Neural progenitor cell (in vitro differentiated cells): ENCODE measurements around the gene RAB11FIP2. TPM values are rescaled to one million over a fixed set of nuclear protein-coding genes. Genes with fewer than 3 reads are reported as not detected.

Experiments used
- DNase-seq: peaks from one replicate; pipeline ENCODE4 v3.0.0-alpha.2; 2016; ENCODE audit warnings: low spot score
- H2AFZ ChIP-seq: fragments of 200-600 bp; sonication (generic); replicated peaks from 2 replicates; pipeline ENCODE4 v1.6.1; 2016; ENCODE audit warnings: antibody characterized with exemption
- H3F3A ChIP-seq: fragments of 200-600 bp; sonication (generic); 2 replicates; pipeline ENCODE4 v1.6.1; 2016; ENCODE audit warnings: antibody characterized with exemption, low read depth
- H3K27ac ChIP-seq: fragments of 200-600 bp; sonication (generic); 2 replicates; pipeline ENCODE4 v1.5.1; 2016; ENCODE audit warnings: mild to moderate bottlenecking
- H3K27me3 ChIP-seq: fragments of 200-600 bp; sonication (generic); 2 replicates; pipeline ENCODE4 v1.6.1; 2016; ENCODE audit warnings: mild to moderate bottlenecking, moderate library complexity
- H3K36me3 ChIP-seq: fragments of 200-600 bp; sonication (generic); 2 replicates; pipeline ENCODE4 v1.5.1; 2016
- H3K4me1 ChIP-seq: fragments of 200-600 bp; sonication (generic); 2 replicates; pipeline ENCODE4 v1.6.1; 2016; ENCODE audit warnings: mixed run types
- H3K4me2 ChIP-seq: fragments of 200-600 bp; sonication (generic); 2 replicates; pipeline ENCODE4 v1.6.1; 2016
- H3K4me3 ChIP-seq: fragments of 200-600 bp; sonication (generic); 2 replicates; pipeline ENCODE4 v1.5.1; 2016
- H3K79me2 ChIP-seq: fragments of 200-600 bp; sonication (generic); 2 replicates; pipeline ENCODE4 v1.6.1; 2016; ENCODE audit warnings: low read depth
- H3K9ac ChIP-seq: fragments of 200-600 bp; sonication (generic); 2 replicates; pipeline ENCODE4 v1.6.1; 2016
- H3K9me3 ChIP-seq: fragments of 200-600 bp; sonication (generic); 2 replicates; pipeline ENCODE4 v1.5.1; 2016; ENCODE audit warnings: low read depth
- H4K20me1 ChIP-seq: fragments of 200-600 bp; sonication (generic); 2 replicates; pipeline ENCODE4 v1.6.1; 2016; ENCODE audit warnings: low read depth
- H3K27ac Mint-ChIP-seq: 3 replicates; pipeline ENCODE4 v1.8.0; 2021; ENCODE audit warnings: mixed read lengths
- H3K27me3 Mint-ChIP-seq: 2 replicates; pipeline ENCODE4 v1.8.0; 2022; ENCODE audit warnings: low read depth, mild to moderate bottlenecking, inconsistent platforms, moderate library complexity, mixed read lengths; ENCODE audit not compliant: insufficient read depth
- H3K36me3 Mint-ChIP-seq: 3 replicates; pipeline ENCODE4 v1.8.0; 2021; ENCODE audit warnings: mixed read lengths
- H3K4me1 Mint-ChIP-seq: 3 replicates; pipeline ENCODE4 v1.8.0; 2021; ENCODE audit warnings: mixed read lengths
- H3K4me3 Mint-ChIP-seq: 3 replicates; pipeline ENCODE4 v1.8.0; 2021; ENCODE audit warnings: mild to moderate bottlenecking, moderate library complexity, mixed read lengths
- H3K9me3 Mint-ChIP-seq: 3 replicates; pipeline ENCODE4 v1.8.0; 2020; ENCODE audit warnings: mixed read lengths
- CTCF ChIP-seq: fragments of 200-600 bp; sonication (generic); IDR thresholded peaks from 2 replicates; pipeline ENCODE4 v1.5.1; 2017; ENCODE audit warnings: antibody characterized with exemption, mild to moderate bottlenecking
- EZH2 ChIP-seq: fragments of 200-600 bp; sonication (generic); IDR thresholded peaks from 2 replicates; pipeline ENCODE4 v1.6.1; 2017; ENCODE audit warnings: antibody characterized with exemption, mild to moderate bottlenecking, moderate library complexity
- EZH2phosphoT487 ChIP-seq: fragments of 200-600 bp; sonication (generic); IDR thresholded peaks from 2 replicates; pipeline ENCODE4 v1.6.1; 2017; ENCODE audit warnings: antibody characterized with exemption
- total RNA-seq: library from RNA; depleted of rRNA; stranded (reverse); fragments of >200 nt; gene quantifications from 2 replicates; pipeline ENCODE4 v1.2.3, GENCODE V29; 2015; ENCODE audit warnings: low replicate concordance

The RAB11FIP2 gene
- total RNA-seq, 1 donor from 2014 or later, result 50.7 TPM

GRCh38 chr10:118054383-118054782, 7.6 kb upstream of the RAB11FIP2 start:
- Histone ChIP-seq H3F3A (no peaks in the 10 kb centered on the region), H3K4me1 (no peaks in the 10 kb centered on the region), H2AFZ (no peak overlapping the region), H3K9me3 (no peaks in the 10 kb centered on the region), H3K27me3 (no peaks in the 10 kb centered on the region), H3K27ac (no peak overlapping the region), H3K4me2 (no peak overlapping the region), H3K36me3 (no peaks in the 10 kb centered on the region), H3K79me2 (no peaks in the 10 kb centered on the region), H3K4me3 (no peak overlapping the region), H4K20me1 (no peaks in the 10 kb centered on the region), H3K9ac (no peak overlapping the region)
- DNase-seq, result no peak
- H3K4me1 Mint-ChIP-seq, result no peaks in the 10 kb centered on the region
- H3K36me3 Mint-ChIP-seq, result no peaks in the 10 kb centered on the region
- H3K4me3 Mint-ChIP-seq, result no peak overlapping the region
- no peaks in the 10 kb centered on the region for H3K9me3 Mint-ChIP-seq
- H3K27ac Mint-ChIP-seq, result no peak overlapping the region
- H3K27me3 Mint-ChIP-seq, result no peaks in the 10 kb centered on the region
- TF ChIP-seq EZH2phosphoT487, result no peak
- TF ChIP-seq EZH2, result no peak
- TF ChIP-seq CTCF, result no peak

GRCh38 chr10:118052816-118053215, 6.1 kb upstream of the RAB11FIP2 start:
- no peak overlapping the region for H3K4me3 ChIP-seq
- Mint-ChIP-seq H3K36me3 (no peaks in the 10 kb centered on the region), H3K9me3 (no peaks in the 10 kb centered on the region), H3K4me3 (no peak overlapping the region), H3K27ac (no peak overlapping the region), H3K4me1 (peaks cover under 1% of the 10 kb centered on the region), H3K27me3 (no peaks in the 10 kb centered on the region)
- H4K20me1 ChIP-seq, result no peaks in the 10 kb centered on the region
- H3K79me2 ChIP-seq, result no peaks in the 10 kb centered on the region
- H3K4me2 ChIP-seq, result no peak overlapping the region
- H3F3A ChIP-seq, result peaks cover 2% of the 10 kb centered on the region
- H3K9me3 ChIP-seq, result no peaks in the 10 kb centered on the region
- TF ChIP-seq EZH2 (no peak), EZH2phosphoT487 (no peak), CTCF (no peak)
- H3K36me3 ChIP-seq, result no peaks in the 10 kb centered on the region
- no peak overlapping the region for H2AFZ ChIP-seq
- no peaks in the 10 kb centered on the region for H3K4me1 ChIP-seq
- no peaks in the 10 kb centered on the region for H3K27me3 ChIP-seq
- DNase-seq, result no peak
- H3K9ac ChIP-seq, result no peak overlapping the region
- H3K27ac ChIP-seq, result no peak overlapping the region

- Mint-ChIP-seq H3K4me1 (peaks cover 32% of the 10 kb centered on the region), H3K9me3 (no peaks in the 10 kb centered on the region), H3K36me3 (no peaks in the 10 kb centered on the region), H3K4me3 (peak overlapping the region; percentile 93), H3K27me3 (peaks cover 2% of the 10 kb centered on the region), H3K27ac (no peak overlapping the region)
- peak overlapping the region; percentile 91 for H3K4me2 ChIP-seq
- H3K4me3 ChIP-seq, result peak overlapping the region; percentile 60
- H2AFZ ChIP-seq, result no peak overlapping the region
- H3K9ac ChIP-seq, result no peak overlapping the region
- no peaks in the 10 kb centered on the region for H3K36me3 ChIP-seq
- no peak for DNase-seq
- H3K27me3 ChIP-seq, result no peaks in the 10 kb centered on the region
- H3K79me2 ChIP-seq, result peaks cover 33% of the 10 kb centered on the region
- H3K27ac ChIP-seq, result no peak overlapping the region
- H3F3A ChIP-seq, result peaks cover 36% of the 10 kb centered on the region
- TF ChIP-seq EZH2phosphoT487, result no peak
- H4K20me1 ChIP-seq, result no peaks in the 10 kb centered on the region
- no peaks in the 10 kb centered on the region for H3K9me3 ChIP-seq
- peaks cover 27% of the 10 kb centered on the region for H3K4me1 ChIP-seq
Observed at GRCh38 chr10:118047880-118048279, 1.1 kb upstream of the RAB11FIP2 start.

- TF ChIP-seq EZH2 (no peak), EZH2phosphoT487 (no peak), CTCF (no peak)
- H3K4me3 ChIP-seq, result peak overlapping the region; percentile 60
- peaks cover 2% of the 10 kb centered on the region for H3K27me3 Mint-ChIP-seq
- peak overlapping the region; percentile 39 for H3K9ac ChIP-seq
- H3K27me3 ChIP-seq, result no peaks in the 10 kb centered on the region
- H3K4me1 ChIP-seq, result peaks cover 33% of the 10 kb centered on the region
- H3K27ac ChIP-seq, result peak overlapping the region; percentile 97
- peak overlapping the region; percentile 87 for H2AFZ ChIP-seq
- H3K9me3 ChIP-seq, result no peaks in the 10 kb centered on the region
- H3K4me2 ChIP-seq, result peak overlapping the region; percentile 91
- H3K79me2 ChIP-seq, result peaks cover 39% of the 10 kb centered on the region
- no peaks in the 10 kb centered on the region for H3K36me3 Mint-ChIP-seq
- H3F3A ChIP-seq, result peaks cover 37% of the 10 kb centered on the region
- peak overlapping the region; percentile 93 for H3K4me3 Mint-ChIP-seq
- DNase-seq, result no peak
- peak overlapping the region; percentile 97 for H3K27ac Mint-ChIP-seq
- no peaks in the 10 kb centered on the region for H4K20me1 ChIP-seq
- H3K36me3 ChIP-seq, result no peaks in the 10 kb centered on the region
- no peaks in the 10 kb centered on the region for H3K9me3 Mint-ChIP-seq
- peaks cover 38% of the 10 kb centered on the region for H3K4me1 Mint-ChIP-seq
Observed at GRCh38 chr10:118047157-118047719, 497 bp upstream of the RAB11FIP2 start.
